Activated naive CD4-positive, alpha-beta T cell treated with anti-CD3 and anti-CD28 coated beads, Interleukin-2, amount 50 U/mL, for 16 hours (primary cell): Measurements from ENCODE around the gene RNF224.
"Not testable (repeated sequence)": the region's sequence is repeated elsewhere in the genome, so short reads cannot be mapped to it uniquely, and the experiment has no call there.

Experiments used
- DNase-seq: peaks from one replicate; pipeline ENCODE4 v3.0.0-alpha.2; 2020

RNF224 gene

DNA sequence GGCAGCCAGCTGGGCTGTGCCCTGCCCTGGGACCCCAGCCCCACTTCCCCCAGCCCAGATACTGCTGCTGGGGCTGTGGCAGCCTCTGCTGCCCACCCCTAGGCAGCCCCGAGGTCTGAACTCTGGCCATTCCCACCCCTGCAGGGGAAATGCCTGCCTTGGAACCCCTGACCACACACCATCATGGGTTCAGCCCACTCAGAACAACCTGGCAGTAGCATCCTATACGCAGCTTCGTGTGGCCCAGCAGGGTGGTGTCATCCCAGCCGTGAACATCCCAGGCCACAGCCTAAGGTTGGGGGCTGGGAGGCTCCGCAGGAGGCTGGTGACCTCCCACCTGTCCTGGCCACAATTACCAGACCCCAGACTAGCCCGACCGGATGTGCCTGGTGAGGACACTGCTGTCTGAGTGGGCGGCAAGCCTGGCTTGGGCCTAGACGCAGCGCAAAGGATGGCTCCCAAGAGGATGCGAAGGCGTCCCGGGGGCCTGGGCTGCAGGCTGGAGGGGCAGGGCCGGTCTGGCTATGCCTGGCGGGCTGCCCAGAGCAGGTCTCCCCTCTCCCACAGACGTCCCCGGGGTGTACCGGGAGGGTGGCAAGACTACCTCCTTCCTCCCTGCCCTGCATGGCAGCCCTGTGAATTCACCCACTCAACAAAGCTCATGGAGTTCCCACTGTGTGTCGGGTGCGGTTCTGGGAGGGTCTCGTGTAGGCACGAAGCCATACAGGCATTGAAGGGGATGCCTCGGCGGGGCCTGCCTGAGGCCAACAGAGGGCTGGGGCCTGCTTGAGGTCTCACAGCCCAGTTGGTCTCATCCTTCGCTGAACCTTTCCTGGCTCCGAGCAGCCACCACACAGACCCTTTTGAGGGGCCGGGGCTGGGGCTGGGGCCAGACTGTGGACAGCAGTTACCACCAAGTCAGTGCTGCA, 1.9 kb downstream of the RNF224 start:
- DNase-seq, result no peak

DNA sequence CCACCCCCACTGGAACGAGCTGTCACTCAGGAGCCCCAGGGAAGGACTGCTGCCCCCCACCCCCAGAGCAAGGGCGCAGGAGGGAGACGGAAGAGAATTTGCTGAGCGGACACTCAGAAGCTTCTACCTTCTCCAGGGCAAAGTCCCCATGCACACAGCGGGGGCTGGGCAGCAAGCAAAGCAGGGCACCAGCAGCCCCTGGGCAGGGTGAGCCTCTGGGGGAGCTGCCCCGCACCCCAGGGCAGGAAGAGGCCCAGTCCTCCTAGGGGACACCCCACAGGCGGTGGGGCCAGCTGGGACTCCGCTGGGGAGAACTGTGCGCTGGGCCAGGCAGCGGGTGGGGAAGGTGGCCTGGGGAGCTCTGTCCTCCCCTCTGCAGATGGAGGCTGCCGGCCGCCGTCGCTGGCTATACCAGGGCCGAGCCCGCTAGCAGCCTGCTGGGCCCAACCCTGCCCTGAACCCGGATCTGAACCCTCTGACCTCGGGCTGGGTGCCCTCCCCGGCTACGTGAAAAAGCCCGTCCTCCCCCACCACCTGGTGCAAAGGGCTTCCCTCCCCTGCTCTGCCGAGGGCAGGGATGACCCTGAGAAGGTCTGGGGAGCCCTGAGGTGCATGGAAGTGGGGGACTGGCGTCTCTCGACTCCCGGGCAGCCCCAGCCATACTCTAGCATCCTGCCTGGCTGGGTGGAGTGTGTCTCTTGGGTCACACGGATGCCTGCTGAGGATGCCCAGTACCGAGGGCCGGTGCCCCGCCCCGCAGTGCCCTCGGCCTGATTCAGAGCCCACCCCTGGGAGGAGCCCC, 2.8 kb downstream of the RNF224 start:
- DNase-seq, result no peak

DNA sequence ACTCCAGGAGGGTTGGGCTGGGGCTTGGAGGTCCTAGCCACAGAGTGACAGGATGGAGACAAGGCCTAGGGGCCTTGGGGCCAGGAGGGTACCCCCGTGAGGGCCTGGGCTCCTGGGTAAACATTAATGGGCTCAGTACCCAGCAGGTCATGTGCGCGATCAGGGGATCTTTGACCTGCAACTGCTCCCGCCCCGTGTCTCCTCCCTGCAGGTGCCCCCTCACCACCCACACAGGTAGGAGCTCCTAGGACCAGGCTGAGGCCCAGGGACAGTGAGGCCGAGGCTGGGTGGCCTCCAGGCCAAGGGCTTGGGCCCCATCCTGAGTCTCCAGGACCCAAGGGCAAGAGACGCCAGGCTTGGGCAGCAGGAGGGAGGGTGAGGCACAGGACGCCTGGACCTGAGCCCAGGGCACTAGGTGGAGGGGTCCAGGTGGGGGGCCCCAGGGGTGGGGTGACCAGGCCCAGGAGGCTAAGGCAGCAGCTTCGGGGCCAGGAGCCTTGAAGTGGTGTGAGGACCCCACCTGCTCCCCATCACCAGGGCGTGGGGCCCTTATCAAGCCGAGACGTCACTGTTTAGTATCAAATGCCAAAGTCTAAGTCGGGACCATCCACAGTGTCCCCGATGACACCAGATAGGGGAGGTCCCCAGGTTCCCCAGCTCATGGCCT, 3.5 kb downstream of the RNF224 start, which contains the start of gene SLC34A3:
Gene SLC34A3, plus strand, starts transcription at position 197 of the 667 bp plus-strand sequence. CDS start 802 bp downstream, outside the sequence.
- DNase-seq, result no peak

DNA sequence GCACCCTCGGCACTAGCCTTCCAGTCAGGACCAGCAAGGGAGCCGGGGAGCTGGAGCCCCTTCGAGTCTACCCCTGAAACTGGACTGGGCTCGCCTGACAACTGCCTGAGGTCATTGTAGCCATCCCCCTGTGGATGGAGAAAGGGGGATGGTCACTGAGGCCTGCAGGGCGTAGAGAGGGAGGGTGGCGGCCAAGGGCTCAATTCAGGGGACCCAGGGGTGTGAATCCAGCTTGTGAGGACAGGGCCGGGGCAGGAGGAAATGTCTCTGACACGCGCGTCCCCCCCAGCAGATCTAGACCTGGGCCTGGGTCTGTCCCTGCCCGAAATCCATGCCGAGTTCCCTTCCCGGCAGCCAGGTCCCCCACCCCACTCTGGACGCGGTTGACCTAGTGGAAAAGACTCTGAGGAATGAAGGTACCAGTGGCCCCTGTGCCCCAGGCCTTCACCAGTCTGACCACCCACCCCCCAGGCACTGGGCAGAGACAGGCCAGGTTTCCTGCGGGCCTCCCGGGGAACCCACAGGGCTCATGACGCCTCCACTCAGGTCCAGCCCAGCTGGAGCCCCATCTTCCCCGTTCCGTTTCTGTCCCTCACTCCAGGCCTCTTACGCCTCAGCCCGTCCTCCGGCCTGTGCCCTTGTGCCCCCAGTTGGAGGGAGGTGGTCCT, 4.2 kb downstream of the RNF224 start:
- no peak for DNase-seq

DNA sequence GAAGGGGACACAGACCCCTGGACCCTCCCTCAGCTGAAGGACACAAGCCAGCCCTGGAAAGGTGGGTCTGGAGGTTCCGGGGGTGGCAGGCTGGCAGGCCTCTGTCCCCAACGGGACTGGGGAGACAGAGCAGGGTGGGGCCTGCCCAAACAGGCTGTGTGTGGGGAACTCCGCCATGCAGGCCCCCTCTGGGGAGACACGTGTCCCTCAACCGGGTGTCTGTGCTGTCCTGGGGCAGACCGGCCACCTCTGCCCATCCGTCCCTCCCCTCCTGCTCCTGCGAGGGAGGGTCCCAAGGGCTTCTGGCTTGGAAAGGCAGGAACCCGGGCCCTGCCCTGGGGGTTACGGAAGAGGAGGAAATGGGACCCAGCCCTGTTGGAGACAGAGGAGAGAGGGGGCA, 4.8 kb downstream of the RNF224 start:
- no peak for DNase-seq

DNA sequence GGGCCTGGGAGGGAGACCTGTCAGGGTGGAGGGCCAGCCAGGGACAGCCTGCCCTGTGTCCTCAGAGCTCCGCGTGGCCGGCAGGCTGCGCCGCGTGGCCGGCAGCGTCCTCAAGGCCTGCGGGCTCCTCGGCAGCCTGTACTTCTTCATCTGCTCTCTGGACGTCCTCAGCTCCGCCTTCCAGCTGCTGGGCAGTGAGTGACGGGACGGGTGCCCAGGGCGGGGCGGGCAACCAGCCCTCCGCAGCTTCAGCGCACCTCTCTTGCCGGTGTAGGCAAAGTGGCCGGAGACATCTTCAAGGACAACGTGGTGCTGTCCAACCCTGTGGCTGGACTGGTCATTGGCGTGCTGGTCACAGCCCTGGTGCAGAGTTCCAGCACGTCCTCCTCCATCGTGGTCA, 5.2 kb downstream of the RNF224 start:
- DNase-seq, result no peak

DNA sequence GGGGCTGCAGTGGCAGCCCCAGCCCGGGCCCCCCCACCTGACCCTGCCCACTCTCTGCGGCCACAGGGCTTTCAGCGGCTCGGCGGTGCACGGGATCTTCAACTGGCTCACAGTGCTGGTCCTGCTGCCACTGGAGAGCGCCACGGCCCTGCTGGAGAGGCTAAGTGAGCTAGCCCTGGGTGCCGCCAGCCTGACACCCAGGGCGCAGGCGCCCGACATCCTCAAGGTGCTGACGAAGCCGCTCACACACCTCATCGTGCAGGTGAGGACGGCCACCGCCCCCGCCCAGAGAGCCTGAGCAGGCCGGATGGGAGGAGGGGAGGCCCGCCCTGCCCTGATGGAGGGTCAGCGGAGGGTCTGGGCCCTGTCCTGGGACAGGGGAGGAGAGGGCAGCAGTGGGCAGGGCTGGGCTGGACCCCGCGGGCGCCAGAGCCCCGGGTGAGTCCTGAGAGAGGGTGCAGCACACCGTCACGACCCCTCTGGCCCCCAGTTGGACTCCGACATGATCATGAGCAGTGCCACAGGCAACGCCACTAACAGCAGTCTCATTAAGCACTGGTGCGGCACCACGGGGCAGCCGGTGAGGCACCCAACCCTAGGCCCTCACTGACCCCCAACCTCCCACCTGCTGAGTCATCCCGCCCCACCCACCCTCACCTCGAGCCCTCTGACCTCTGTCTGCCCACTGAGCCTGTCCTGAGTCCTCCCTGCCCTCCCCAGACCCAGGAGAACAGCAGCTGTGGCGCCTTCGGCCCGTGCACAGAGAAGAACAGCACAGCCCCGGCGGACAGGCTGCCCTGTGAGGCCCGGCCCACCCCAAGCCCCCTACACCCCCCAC, 6.1 kb downstream of the RNF224 start:
- no peak for DNase-seq

DNA sequence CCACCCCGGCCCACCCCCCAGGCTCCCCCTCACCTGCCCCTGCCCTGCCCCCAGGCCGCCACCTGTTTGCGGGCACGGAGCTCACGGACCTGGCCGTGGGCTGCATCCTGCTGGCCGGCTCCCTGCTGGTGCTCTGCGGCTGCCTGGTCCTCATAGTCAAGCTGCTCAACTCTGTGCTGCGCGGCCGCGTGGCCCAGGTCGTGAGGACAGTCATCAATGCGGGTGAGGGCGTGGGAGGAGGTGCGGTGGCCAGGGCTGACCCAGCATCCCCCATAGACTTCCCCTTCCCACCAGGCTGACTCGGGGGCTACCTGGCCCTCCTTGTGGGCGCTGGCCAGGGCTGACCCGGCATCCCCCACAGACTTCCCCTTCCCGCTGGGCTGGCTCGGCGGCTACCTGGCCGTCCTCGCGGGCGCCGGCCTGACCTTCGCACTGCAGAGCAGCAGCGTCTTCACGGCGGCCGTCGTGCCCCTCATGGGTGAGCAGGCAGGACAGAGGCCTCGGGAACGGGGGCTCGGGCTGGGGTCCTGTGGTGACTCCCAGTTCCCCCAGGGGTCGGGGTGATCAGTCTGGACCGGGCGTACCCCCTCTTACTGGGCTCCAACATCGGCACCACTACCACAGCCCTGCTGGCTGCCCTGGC, 6.9 kb downstream of the RNF224 start:
- no peak for DNase-seq

DNA sequence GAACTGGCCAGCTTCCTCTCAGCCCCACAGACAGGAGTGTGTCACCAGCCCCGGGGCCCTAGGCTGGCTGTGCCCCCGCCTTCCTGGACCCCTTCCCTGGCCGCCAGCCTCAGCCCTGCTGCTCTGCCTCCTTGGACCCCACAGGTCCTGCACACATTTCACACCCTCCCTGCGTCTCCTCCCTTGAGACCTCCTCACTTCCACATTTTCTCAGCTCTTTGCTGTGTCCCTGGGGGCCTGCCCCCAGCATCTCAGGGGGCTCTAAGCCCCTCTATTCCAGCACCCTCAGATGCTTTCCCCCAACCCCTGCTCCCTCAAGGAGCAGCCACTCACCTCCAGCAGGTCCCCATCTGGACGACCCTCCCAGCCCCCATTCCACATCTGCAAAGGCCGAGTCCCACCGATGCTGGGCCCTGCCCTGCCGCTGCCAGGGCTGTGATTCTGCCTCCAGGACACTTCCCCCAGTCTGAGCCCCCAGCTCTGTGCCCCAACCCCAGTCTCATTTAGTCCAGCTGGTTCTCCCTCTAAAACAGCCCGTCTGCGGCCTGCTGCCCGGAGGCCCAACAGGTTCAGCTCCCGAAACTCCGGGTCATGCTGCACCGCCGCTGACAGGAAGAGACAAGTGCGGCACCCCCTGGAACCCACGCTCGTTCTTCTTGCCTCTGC, 7.6 kb downstream of the RNF224 start:
- no peak for DNase-seq

DNA sequence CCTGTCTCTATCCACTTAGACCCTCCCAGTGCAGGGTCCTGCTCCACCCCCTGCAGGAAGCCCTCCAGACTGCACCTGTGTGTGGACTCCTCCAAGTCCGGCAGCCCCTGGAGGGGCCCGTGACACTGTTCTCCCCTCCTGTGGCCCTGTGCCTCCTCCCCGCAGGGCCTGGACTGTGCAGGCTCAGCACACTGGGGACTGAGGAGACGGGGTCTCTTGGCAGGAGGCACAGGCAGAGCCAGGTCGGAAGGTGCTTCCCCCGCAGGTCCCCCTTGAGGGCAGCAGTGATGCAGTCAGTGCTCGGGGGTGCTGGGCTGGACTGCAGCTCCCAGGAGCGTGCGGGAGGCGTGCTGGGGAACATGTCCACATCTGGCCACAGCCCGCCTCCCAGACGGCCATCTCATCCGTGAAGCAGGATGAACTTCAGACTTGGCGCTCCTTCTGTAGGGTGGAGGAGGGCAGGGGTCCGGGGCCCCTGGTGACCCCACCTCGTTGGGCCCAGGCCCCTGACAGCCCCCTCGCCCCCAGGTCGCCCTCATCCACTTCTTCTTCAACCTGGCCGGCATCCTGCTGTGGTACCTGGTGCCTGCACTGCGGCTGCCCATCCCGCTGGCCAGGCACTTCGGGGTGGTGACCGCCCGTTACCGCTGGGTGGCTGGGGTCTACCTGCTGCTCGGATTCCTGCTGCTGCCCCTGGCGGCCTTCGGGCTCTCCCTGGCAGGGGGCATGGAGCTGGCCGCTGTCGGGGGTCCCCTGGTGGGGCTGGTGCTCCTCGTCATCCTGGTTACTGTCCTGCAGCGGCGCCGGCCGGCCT, 8.3 kb downstream of the RNF224 start:
- DNase-seq, result no peak

DNA sequence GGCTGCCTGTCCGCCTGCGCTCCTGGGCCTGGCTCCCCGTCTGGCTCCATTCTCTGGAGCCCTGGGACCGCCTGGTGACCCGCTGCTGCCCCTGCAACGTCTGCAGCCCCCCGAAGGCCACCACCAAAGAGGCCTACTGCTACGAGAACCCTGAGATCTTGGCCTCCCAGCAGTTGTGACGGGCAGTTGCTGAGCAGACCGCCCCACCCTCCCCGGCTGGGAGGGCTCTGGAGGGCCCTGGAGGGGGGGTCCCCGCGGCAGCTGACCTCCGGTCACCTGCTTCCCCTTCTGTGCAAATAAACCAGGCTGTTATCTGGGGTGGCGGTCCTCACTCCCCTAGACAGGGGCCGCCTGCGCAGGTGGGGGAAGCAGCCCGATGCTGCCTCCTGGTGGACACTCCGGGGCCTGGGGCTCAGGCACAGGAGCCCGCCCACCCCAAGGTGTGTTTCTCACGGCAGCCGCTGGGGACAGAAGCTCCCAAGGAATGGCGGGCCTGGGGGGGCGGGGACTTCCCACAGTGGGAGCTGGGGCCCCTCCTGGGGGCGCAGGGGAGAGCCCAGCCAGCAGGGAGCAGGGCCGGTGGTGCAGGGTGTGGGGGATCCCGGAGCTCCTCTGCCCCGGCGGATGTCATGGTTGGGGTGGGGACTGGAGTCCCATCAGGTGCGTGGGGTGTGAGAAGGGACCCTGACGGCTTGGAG, 9.1 kb downstream of the RNF224 start:
- peak; percentile 94 for DNase-seq

DNA sequence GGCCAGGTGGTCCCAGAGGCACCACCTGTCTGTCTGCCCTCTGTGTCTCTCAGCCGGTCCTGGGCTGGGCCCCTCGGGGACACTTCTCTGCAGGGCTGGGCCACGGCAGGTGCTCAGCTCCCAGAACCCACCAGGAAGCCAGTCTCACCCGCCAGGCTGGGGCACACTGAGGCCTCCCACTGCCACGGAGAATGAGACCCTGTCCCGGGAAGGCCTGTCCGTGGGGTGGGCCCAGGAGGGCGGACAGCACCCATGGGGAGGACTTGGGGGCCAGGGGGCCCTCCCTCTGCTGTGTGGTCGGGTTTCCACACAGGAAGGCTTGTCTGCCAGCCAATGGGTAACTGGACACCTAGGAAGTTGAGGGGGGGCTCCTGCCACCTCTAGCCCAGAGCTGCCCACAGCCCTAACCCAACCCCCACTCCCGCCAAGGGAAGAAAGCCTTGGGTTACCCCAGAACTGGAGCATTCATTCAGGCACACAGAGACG, 9.7 kb downstream of the RNF224 start:
- DNase-seq, result no peak

DNA sequence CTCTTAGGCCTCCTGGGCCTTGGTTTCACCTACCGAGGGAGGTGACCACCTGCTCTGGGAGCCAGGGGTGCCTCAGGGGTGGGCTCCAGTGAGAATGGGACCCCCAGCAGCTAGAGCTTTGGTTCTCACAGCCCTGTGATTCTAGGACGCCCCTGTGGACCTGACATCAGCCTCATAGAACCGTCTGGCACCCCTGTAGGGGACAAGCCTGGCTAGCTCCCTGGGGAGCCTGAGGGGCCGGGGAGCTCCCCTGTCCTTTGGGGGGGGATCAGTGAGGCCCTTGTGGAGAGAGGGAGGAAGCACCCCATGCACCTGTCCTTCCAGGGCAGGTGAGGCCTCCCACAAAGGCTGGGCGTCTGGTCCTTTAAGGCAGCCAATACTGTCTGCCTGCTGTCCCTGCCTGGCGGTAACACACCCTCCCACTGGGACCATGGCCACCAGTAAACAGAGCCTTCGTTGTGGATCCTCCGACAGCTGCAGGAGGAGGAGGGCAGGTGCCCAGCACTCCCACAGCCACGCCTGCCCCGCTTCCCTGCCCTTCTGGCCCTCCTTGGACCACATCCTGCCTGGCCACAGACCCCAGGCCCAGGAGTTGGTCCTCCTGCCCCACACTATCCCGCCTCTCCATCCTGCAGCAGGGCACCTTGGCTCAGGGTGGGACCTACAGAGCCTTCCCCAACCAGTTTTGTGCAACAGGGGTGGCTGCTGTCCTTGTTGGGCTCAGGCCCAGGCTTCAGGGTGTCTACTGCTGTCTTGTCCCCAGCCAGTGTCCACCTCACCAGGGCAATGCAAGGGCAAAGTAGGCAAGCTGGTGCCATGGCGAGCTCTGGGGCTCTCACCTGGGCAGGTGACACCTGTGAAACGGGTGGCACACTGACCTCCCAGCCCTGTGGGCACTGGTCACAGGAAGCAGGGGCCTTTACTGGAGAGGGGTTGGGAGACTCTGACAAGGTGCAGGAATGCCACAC, 10.7 kb downstream of the RNF224 start:
- no peak for DNase-seq

DNA sequence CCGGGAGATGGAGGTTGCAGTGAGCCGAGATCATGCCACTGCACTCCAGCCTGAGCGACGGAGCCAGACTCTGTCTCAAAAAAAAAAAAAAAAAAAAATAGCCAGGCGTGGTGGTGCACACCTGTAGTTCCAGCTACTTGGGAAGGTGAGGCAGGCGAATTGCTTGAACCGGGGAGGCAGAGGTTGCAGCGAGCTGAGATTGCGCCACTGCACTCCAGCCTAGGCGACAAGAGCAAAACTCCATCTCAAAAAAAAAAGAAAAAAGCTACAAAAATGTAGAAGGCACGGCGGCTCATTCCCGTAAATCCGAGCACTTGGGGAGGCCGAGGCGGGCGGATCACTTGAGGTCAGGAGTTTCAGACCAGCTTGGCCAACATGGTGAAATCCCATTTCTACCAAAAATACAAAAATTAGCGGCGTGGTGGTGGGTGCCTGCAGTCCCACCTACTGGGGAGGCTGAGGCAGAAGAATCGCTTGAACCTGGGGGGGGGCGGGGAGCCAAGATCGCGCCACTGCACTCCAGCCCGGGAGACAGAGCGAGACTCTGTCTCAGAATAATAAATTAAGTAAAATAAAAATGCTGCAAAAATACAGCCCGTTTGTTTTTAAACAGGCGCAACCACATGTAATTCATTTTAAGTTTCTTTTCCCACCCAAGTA, 12.4 kb downstream of the RNF224 start:
- not testable (repeated sequence) for DNase-seq

DNA sequence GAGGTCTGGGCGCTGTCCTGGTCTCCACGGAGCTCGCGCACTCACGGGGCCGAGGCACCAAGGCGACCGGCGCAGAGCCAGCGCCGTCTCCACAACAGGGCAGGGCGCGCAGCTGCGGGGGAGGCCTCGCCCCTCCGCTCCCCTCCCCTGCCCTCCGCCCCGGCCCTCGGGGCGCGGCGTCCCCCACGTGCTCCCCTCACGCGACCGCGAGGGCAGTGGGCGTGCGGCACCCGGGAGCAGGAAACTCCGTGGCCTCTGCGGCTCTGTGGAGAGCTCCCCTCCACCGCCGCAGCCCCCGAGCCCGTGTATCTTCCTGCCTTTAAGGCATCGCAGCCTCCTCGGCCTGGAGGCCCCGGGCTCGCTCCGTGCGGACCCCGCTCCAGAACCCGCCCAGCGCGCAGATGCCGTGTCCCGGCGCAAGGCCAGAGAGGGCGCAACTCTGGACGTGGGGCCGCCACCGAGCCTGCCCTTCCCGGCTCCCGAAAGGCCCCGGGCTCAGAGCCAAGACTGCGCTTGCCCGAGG, 13.1 kb downstream of the RNF224 start:
- DNase-seq, result peak; percentile 77

DNA sequence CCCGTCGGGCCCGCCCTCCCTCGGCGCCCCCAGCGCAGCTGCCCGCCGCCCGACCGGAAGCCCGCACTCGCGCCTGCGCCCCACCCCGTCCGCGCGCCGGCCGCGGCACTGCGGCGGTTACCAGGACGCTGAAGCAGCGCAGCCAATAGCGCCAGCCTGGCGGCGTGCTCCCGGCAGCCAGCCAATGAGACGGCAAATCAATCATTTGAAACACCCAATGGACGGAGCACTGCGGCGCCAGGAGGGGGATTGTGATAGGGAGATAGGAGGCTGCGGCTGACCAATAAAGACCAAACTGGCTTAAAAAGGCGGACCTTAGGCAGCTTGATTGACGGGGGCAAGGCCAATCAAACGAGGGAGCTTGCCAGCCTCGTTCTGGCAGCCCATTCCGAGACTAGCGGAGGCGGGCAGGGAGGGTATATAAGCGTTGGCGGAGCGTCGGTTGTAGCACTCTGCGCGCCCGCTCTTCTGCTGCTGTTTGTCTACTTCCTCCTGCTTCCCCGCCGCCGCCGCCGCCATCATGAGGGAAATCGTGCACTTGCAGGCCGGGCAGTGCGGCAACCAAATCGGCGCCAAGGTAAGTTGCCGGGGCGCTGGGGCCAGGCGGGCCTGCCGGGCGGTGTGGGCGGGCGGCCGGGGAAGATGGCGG, 13.7 kb downstream of the RNF224 start, which contains the start of gene TUBB4B:
Gene TUBB4B, plus strand, starts transcription at position 447 of the 649 bp plus-strand sequence. Its CDS starts 74 bp downstream, at position 521.
- peak; percentile 97 for DNase-seq
